Measurements from ENCODE around the gene MYH11.

The MYH11 gene

DNA sequence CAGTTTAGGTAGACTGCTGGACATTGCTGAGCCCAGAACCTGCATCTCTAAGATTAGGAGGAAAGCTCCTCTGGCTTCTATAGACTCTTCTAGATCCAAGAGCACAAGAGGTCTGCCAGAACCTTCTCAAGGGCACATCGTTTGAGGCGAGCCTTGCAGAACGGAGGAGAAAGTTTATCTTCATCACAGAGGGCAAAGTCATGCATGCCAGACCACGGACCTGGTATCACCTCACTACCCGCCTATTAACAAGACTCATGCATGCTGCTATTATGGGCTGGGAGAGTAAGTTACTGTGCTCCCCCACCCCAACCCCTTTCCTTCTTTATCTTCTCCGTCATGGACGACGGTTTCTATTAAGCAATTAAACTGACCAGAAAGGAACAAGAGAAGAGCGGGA, 23.3 kb downstream of the MYH11 start:
- TF ChIP-seq, protein P1, sequence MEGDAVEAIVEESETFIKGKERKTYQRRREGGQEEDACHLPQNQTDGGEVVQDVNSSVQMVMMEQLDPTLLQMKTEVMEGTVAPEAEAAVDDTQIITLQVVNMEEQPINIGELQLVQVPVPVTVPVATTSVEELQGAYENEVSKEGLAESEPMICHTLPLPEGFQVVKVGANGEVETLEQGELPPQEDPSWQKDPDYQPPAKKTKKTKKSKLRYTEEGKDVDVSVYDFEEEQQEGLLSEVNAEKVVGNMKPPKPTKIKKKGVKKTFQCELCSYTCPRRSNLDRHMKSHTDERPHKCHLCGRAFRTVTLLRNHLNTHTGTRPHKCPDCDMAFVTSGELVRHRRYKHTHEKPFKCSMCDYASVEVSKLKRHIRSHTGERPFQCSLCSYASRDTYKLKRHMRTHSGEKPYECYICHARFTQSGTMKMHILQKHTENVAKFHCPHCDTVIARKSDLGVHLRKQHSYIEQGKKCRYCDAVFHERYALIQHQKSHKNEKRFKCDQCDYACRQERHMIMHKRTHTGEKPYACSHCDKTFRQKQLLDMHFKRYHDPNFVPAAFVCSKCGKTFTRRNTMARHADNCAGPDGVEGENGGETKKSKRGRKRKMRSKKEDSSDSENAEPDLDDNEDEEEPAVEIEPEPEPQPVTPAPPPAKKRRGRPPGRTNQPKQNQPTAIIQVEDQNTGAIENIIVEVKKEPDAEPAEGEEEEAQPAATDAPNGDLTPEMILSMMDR (IDR thresholded peaks at IDR 0.05; ENCODE audit: borderline replicate concordance, insufficient read depth, low read depth, low read length): no peak
- H3K4me3 ChIP-seq (ENCODE audit: low read depth, low read length): no peak overlapping the region

DNA sequence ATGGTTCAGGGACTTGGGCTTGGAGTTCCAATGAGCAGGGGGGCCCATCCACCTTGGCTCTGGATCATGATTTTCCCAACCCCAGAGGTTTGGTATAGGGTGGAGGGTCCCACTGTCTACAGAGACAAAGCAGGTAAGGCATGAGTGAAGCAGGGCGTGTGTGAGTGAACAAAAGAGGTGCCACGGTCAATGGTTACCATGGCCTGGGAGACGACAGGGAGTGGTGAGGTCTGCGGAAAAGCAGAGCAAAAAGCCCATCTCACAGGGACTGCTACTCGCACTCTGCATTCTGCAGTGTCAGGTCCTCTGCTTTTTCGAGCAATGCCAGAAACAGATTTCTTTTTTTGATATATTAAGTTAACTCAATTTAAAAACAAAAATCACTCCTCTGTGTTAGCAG, 24.6 kb downstream of the MYH11 start:
- no peak overlapping the region for H3K4me3 ChIP-seq (ENCODE audit: low read depth, low read length)
- TF ChIP-seq, protein P1 (IDR thresholded peaks at IDR 0.05; ENCODE audit: borderline replicate concordance, insufficient read depth, low read depth, low read length): no peak

GRCh38 chr16:15830832-15831451, 25.9 kb downstream of the MYH11 start:
- TF ChIP-seq, protein P1 (IDR thresholded peaks at IDR 0.05; ENCODE audit: borderline replicate concordance, insufficient read depth, low read depth, low read length): no peak
- H3K4me3 ChIP-seq (ENCODE audit: low read depth, low read length): no peak overlapping the region

- no peak overlapping the region for H3K4me3 ChIP-seq (ENCODE audit: low read depth, low read length)
- TF ChIP-seq, protein P1 (IDR thresholded peaks at IDR 0.05; ENCODE audit: borderline replicate concordance, insufficient read depth, low read depth, low read length): no peak
These were observed 27.4 kb downstream of the MYH11 start for GRCh38 chr16:15829460-15829859.

DNA sequence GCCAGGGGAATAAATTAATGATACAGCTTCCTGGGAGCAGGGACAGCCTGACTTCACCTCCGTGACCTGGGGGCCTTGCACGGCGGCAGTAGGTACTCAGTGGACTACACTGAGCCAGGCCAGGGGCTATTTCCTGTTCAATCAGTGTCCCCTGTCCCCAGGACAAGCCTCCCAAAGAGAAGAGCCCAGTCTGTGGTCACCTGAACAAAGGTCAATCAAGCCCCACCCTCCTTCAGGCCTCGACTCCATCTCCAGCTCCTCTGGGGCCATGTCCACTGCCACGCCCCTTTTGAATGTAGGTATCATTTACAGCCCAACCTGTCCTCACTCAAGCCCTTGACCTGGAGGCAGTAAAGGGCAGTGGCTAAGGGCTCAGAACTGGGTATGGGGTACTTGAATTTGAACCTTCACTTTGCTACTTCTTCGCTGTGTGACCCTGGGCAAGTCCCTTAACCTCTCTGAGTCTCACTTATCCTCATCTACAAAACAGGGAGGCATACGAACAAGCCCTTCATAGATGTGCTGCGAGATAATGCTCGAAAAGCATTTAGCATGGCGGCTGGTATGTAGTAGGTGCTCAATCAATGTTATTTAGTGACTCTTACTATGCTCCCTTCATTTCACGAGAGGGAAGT, 29.0 kb downstream of the MYH11 start:
- TF ChIP-seq, protein P1 (IDR thresholded peaks at IDR 0.05; ENCODE audit: borderline replicate concordance, insufficient read depth, low read depth, low read length): no peak
- H3K4me3 ChIP-seq (ENCODE audit: low read depth, low read length): no peak overlapping the region

DNA sequence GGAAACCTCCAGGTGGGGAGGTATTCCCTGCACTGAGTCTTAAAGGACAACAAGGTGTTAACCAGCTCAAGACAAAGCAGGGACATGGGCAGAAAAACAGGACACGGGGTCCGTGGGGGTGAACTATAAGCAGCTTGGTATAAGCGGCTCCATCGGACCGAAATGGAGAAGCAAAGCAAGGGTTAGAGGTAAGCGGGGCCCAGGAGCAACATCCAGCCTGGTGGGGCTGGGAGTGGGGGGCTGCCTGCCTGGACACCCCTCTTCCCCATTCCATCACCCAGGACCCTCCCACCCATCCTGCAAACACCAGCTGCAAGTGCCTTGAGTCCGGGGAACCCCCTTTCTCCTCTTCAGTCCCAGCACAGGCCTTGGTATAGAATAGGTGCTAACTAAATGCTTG, 29.5 kb downstream of the MYH11 start:
- TF ChIP-seq, protein P1 (IDR thresholded peaks at IDR 0.05; ENCODE audit: borderline replicate concordance, insufficient read depth, low read depth, low read length): no peak
- no peak overlapping the region for H3K4me3 ChIP-seq (ENCODE audit: low read depth, low read length)

GRCh38 chr16:15825750-15826305, 31.0 kb downstream of the MYH11 start:
- TF ChIP-seq, protein P1 (IDR thresholded peaks at IDR 0.05; ENCODE audit: borderline replicate concordance, insufficient read depth, low read depth, low read length): no peak
- H3K4me3 ChIP-seq (ENCODE audit: low read depth, low read length): no peak overlapping the region

Data from GM12875 (cell line).